Ishikawa (cell line): ENCODE data around the gene NEDD4L.

ENCODE experiments used
- CREB1 ChIP-seq: IDR thresholded peaks from 2 replicates; pipeline ENCODE4 v1.6.1; 2012; ENCODE audit warnings: low read depth
- EGR1 ChIP-seq: IDR thresholded peaks from 2 replicates; pipeline ENCODE4 v1.6.1; 2012
- EP300 ChIP-seq: IDR thresholded peaks from 2 replicates; pipeline ENCODE4 v1.6.1; 2012; ENCODE audit warnings: borderline replicate concordance
- FOXM1 ChIP-seq: IDR thresholded peaks from 2 replicates; pipeline ENCODE4 v1.6.1; 2012; ENCODE audit warnings: low read depth, borderline replicate concordance
- NFIC ChIP-seq: IDR thresholded peaks from 2 replicates; pipeline ENCODE4 v1.6.1; 2012
- RAD21 ChIP-seq: IDR thresholded peaks from 2 replicates; pipeline ENCODE4 v1.6.1; 2012; ENCODE audit warnings: low read depth
- REST ChIP-seq: IDR thresholded peaks from 2 replicates; pipeline ENCODE4 v1.6.1; 2012; ENCODE audit warnings: low read depth, mild to moderate bottlenecking
- TEAD4 ChIP-seq: IDR thresholded peaks from 2 replicates; pipeline ENCODE4 v1.6.1; 2012

GRCh38 chr18:58396966-58397365 is 352.9 kb downstream of the NEDD4L start:
- TF ChIP-seq NFIC (no peak), CREB1 (no peak), EGR1 (no peak), RAD21 (no peak), EP300 (no peak), REST (no peak), FOXM1 (no peak), TEAD4 (no peak)
